OCI-LY3 (cell line): Measurements from ENCODE around the gene STX19.

Experiments used
- CTCF ChIP-seq: fragments of 200-600, 300-600 bp; sonication (generic); IDR thresholded peaks from 2 replicates; pipeline ENCODE4 v1.5.1; 2014; ENCODE audit warnings: antibody characterized with exemption, low read length, low read depth
- EZH2phosphoT487 ChIP-seq: fragments of 200-600 bp; shearing (Covaris generic); IDR thresholded peaks from 2 replicates; pipeline ENCODE4 v1.6.1; 2018; ENCODE audit warnings: antibody characterized with exemption, mixed run types, low read depth

DNA sequence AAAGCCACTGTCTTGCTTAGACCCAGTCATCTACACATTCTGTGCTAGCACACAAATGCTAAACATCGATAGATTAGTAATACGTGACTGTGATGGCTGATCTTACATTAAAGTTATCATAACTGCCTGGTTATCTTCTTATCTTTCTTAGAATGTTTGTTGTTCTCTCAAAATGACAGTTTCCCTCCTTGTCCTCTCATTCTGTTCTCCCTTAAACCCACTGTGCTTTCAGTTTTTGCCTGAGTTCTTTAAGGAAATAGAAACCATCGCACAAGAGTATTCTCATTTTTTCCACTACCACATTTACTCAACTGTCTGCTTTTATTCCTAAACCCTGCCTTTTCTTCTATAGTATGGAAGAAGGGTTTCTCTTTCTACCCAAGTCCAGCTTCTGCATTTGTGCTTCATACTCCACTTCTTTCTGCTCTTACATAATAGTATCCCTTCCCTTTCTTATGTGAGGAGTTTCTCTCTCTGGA is 17.1 kb downstream of the STX19 start:
- TF ChIP-seq CTCF (no peak), EZH2phosphoT487 (no peak)
